ENCODE results near the gene CEP78.

DNA sequence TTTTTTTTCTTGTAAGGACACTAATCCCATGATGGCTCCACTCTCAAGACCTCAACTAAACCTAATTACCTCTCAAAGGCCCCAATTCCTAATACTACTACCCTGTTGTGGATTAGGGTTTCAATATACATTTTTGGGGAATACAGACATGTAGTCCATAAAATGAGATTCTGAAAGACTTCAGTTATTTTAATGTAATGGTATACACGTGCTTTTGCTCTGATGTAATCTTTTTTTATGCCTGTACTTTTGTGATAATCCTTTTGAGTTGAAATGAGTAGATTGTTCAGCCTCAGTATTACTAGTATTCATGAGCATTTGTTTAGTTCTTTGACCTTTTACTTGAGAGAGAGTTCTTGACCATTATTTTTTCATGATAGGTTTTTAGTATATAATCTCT, 9.5 kb downstream of the CEP78 start:
- TF ChIP-seq POLR2A (IDR thresholded peaks at IDR 0.05): no peak
- TF ChIP-seq, protein P1, sequence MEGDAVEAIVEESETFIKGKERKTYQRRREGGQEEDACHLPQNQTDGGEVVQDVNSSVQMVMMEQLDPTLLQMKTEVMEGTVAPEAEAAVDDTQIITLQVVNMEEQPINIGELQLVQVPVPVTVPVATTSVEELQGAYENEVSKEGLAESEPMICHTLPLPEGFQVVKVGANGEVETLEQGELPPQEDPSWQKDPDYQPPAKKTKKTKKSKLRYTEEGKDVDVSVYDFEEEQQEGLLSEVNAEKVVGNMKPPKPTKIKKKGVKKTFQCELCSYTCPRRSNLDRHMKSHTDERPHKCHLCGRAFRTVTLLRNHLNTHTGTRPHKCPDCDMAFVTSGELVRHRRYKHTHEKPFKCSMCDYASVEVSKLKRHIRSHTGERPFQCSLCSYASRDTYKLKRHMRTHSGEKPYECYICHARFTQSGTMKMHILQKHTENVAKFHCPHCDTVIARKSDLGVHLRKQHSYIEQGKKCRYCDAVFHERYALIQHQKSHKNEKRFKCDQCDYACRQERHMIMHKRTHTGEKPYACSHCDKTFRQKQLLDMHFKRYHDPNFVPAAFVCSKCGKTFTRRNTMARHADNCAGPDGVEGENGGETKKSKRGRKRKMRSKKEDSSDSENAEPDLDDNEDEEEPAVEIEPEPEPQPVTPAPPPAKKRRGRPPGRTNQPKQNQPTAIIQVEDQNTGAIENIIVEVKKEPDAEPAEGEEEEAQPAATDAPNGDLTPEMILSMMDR (IDR thresholded peaks at IDR 0.05): no peak
